Transverse colon (tissue), 3 donors: ENCODE measurements around the gene GPR151.

Experiments used
- CTCF ChIP-seq, 5 experiments: fragments of 200-600 bp in 3 of 5; fragments of 450-650 bp in 2 of 5; sonication (generic) in 3 of 5; IDR thresholded peaks; 1 replicate in 2 of 5; 2 replicates in 3 of 5; pipeline ENCODE4 v1.5.1; 2016 to 2017; ENCODE audit warnings: antibody characterized with exemption in 5 of 5, inconsistent platforms in 3 of 5, mild to moderate bottlenecking in 2 of 5, moderate library complexity in 1 of 5
- EP300 ChIP-seq: sonication (generic); formaldehyde crosslinking; IDR thresholded peaks from one replicate; pipeline ENCODE4 v1.6.1; 2017; ENCODE audit warnings: antibody characterized with exemption, low read depth
- POLR2A ChIP-seq: fragments of 450-650 bp; IDR thresholded peaks from one replicate; pipeline ENCODE4 v1.6.1; 2016; ENCODE audit warnings: antibody characterized with exemption, mild to moderate bottlenecking, moderate library complexity

DNA sequence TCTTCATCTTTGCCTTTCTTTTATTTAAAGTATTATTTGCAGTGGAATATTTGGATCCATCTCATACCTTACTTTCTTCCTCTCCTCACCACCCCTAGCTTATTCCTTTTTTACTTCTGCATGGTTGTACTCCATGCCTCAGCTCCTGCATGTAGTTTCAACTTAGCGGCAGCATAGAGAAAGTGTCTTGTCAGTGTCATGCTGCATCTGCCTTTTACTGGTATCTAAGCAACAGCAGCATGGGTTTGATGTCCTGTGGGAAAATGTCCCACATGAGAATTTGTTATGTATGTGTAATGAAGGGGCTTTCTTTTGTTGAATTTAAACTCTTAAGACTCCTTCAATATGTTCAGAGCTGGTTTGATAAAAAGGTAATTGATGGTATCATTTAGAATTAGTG is 48.2 kb downstream of the GPR151 start:
- TF ChIP-seq POLR2A (no peak), CTCF (IDR thresholded peaks at IDR 0.05) (no peak), EP300 (no peak)
